SU-DHL-6 (cell line): ENCODE data around the gene GPR176.

Experiments
- EZH2phosphoT487 ChIP-seq: fragments of 200-600 bp; sonication (generic), shearing (Covaris generic); conservative IDR thresholded peaks from 2 replicates; pipeline ENCODE4 v1.6.1; 2018; ENCODE audit warnings: mild to moderate bottlenecking, antibody characterized with exemption, low read length, moderate library complexity, mixed read lengths
- TF ChIP-seq, protein P1 (sequence below): fragments of 200-600 bp; sonication (generic); IDR thresholded peaks from one replicate; pipeline ENCODE4 v1.5.1; 2017; ENCODE audit warnings: antibody characterized with exemption, mild to moderate bottlenecking, low read length, moderate library complexity; ENCODE audit not compliant: insufficient read depth, poor library complexity, severe bottlenecking

- TF ChIP-seq, protein P1, sequence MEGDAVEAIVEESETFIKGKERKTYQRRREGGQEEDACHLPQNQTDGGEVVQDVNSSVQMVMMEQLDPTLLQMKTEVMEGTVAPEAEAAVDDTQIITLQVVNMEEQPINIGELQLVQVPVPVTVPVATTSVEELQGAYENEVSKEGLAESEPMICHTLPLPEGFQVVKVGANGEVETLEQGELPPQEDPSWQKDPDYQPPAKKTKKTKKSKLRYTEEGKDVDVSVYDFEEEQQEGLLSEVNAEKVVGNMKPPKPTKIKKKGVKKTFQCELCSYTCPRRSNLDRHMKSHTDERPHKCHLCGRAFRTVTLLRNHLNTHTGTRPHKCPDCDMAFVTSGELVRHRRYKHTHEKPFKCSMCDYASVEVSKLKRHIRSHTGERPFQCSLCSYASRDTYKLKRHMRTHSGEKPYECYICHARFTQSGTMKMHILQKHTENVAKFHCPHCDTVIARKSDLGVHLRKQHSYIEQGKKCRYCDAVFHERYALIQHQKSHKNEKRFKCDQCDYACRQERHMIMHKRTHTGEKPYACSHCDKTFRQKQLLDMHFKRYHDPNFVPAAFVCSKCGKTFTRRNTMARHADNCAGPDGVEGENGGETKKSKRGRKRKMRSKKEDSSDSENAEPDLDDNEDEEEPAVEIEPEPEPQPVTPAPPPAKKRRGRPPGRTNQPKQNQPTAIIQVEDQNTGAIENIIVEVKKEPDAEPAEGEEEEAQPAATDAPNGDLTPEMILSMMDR: no peak
- TF ChIP-seq EZH2phosphoT487: no peak
These were observed 56.0 kb downstream of the GPR176 start for GRCh38 chr15:39864116-39864515.
